T-helper 2 cell treated with Interferon-gamma antibody and Interleukin-4, amounts not matched to agents 100 ng/mL and 5 ng/mL, for 36 hours (primary cell): ENCODE results near the gene GALNT4. TPM values are rescaled to one million over a fixed set of nuclear protein-coding genes. Genes with fewer than 3 reads are reported as not detected.

Experiments used
- intact Hi-C: fragments of 100-400 bp; cut with micrococcal nuclease; formaldehyde crosslinking; loops from one replicate; pipeline ENCODE4 v1.15.1; 2023
- total RNA-seq: library from RNA; stranded (reverse); gene quantifications from 2 replicates; pipeline ENCODE4 v1.2.3, GENCODE V29; 2022

The GALNT4 gene
- total RNA-seq, 1 donor from 2014 or later: 15.4 TPM

DNA sequence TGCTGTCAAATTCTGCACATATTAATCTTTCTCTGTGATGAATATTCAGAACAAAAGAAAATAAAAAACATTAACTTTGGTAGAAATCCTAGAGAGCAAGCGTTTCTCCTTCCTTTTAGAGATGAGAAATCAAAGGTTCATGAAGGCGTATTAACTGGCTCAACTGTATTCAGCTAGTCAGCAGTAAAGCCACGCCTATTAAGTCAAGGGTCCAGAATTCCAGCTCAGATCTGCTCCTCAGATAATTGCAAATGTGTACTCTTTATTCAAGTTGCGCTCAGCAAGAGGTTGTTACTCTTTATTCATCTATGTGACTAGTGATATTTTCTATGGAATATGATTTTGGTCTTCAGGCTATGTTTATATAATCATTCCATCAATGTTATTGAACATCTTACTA is 14.3 kb upstream of the GALNT4 start:
- intact Hi-C loops: no loop called here

DNA sequence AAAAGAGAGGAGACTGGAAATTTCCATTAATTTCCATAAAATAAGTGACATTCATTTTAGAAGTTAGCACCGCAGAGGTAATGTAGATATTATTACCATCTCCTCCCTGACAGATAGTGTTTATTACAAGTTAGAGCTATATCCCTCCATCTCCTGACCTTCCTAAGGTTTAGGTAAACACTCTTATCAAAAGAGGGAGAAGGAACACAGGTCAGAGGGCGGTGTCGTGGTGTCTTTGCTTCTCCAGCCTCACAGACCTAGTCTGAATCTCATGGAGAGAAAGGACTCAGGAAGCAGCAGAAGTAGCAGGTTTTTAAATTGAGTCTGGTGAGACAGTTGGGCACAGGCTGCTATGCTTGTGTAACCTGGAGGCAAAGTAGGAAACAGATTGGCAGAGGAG is 12.8 kb upstream of the GALNT4 start:
- intact Hi-C loops: no loop called here

DNA sequence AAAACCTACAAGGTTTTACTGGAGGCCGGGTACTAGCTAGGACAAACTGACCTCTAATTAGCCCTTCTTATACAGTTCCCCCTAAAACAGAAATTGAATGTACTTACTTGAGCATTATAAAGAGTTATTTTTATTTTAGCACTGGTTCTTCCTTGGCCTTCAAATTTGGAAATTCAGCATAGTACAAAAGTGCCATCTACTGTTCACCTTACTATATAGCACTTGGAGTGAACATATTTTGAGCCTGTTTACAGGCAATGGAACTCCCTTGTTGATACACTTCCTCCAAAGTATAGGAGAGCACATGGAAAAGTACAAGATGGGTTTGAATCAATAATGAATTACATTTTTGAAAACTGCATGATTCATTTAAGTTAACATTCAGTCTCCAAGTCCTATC is 5.1 kb upstream of the GALNT4 start:
- intact Hi-C loops: loop anchor here (1.0 to 10.0 kb wide), 7 partner anchors 333 to 1492 kb away; partner anchors contain the start of genes CEP290 and TMTC3

- intact Hi-C loops: loop anchor here (5.0 to 10.0 kb wide), 4 partner anchors 334 to 1491 kb away; a partner anchor contains a TSS
Observed at GRCh38 chr12:89528434-89528833, 3.8 kb upstream of the GALNT4 start.

DNA sequence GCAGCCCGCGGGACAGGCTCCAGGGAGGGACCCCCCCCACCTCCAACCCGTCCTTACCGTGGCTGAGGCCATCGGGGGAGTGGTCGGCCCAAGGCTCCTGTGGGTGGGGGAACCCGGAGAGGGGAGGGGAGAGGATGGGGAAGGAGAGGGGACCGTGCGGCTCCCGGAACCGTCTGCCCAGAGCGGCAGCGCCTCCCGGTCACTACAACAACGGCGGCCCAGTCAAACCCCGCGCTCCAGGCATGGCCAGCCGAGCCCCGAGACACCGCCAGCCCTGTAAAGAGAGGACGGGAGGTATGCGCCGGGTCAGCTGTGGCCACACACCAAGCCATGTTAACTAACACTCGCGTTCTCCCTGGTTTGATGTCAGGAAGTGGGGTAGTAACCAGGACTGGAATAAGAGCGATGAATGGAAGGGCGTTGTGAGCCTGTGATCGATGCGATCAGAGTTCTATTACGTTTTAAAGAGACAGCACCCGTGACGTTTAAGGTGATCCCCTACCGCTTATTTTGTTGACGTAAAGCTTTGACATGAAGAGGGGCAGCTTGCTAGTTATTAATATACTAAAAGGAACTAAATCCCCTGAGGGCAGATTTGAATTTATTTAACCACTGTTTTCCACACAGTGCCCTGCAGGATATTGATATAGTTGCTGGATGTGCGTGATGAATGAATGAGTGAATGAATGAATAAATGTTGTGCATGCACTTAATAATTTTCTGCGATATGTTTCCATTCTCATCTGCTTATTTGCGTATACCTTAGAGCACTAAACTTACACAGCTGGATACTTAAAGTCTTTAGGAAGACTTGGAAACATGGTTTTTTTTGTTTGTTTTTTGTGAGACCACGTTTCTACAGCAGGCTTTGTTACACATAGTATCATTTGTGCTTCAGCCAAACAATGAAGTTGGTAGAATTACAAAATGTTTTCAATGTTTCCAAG is 1.5 kb upstream of the GALNT4 start, which contains the start of gene POC1B:
TSS of gene POC1B (minus strand) at position 224 of the 947 bp plus-strand sequence. CDS start at position 72, 152 bp downstream.
- intact Hi-C loops: loop anchor here (1.0 to 10.0 kb wide), 7 partner anchors 31 to 1489 kb away; a partner anchor contains a TSS

- intact Hi-C loops: loop anchor here (2.0 to 10.0 kb wide), 5 partner anchors 281 to 1488 kb away; a partner anchor contains a TSS
Observed at GRCh38 chr12:89525305-89525823, 768 bp upstream of the GALNT4 start.

- intact Hi-C loops: loop anchor here (1.0 to 10.0 kb wide), 6 partner anchors 54 to 1409 kb away; partner anchors contain the start of gene DUSP6
Observed at GRCh38 chr12:89523843-89524540, 604 bp downstream of the GALNT4 start.

DNA sequence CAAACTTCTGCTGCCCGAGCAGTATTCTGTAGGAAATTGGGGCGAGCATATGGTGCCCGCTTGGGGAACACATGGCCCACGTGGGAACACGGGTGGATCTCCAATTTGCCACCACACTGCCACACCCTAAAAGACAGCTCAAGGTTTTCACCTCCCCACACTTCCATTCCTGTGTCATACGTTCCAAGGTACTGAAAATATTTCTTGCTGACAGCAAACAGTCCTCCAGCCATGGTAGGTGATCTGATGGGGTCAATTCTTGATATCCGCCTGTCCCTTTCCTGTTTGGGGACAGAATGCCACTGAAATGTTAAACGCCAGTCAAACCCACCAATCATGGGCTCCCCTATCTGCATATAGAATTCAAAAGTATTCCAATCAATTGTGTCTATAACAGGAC is 1.2 kb downstream of the GALNT4 start:
- intact Hi-C loops: loop anchor here (10.0 kb wide), 1 partner anchor 1409 kb away; no protein-coding TSS in a partner anchor

- intact Hi-C loops: loop anchor here (10.0 kb wide), 1 partner anchor 1407 kb away; no protein-coding TSS in a partner anchor
Observed at GRCh38 chr12:89521364-89522223, 3.0 kb downstream of the GALNT4 start.

DNA sequence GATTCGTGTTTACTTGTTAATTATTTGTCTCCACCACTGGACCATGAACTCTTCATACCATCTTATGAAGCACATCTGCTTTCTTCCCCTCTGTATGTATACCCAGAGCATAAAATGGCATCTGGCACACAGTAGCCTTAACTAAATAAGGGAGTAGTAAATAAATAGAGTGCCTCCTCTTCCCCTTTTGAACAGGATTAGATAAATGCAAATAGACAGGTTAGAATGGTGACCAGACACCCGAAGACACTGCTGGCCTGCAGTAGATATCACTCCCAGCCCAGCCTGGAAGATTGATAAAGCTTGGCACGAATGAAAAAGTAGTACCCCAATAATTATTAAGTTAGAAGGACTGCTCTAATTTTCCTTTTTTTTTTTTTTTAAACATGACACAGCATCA is 6.9 kb downstream of the GALNT4 start:
- intact Hi-C loops: no loop called here

DNA sequence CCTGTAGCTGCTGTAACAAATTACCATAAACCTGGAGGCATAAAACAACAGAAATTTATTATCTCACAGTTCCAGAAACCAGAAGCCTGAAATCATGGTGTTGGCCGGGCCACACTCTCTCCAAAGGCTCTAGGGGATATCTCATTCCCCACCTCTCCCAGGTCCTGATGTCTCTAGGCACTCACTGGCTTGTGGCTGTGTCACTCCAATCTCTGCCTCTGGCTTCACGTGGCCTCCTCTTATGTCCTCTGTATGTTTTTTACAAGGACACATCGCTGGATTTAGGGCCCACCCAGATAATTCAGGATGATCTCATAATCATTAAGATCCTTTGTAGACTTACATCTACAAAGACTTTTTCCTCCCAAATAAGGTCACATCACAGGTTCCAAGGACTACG is 8.0 kb downstream of the GALNT4 start:
- intact Hi-C loops: no loop called here

DNA sequence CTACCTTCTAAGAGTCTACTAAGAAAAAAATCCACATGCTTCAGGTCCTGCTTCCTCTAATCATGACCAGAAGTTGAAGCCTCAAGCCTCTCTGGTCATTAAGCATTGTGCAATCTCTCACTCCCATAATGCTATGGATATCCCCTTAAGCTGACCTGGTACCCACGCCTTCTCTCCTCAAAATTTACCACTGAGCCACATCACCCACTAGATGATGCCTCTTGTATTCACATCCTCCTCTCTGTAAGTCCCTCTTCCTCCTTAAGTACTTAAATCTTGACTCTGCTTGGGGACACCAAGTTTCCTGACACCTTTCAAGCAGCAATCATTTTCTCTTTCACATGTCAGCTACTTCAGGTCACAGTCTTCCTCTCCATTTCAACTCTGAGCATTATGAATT is 9.8 kb downstream of the GALNT4 start:
- intact Hi-C loops: no loop called here

DNA sequence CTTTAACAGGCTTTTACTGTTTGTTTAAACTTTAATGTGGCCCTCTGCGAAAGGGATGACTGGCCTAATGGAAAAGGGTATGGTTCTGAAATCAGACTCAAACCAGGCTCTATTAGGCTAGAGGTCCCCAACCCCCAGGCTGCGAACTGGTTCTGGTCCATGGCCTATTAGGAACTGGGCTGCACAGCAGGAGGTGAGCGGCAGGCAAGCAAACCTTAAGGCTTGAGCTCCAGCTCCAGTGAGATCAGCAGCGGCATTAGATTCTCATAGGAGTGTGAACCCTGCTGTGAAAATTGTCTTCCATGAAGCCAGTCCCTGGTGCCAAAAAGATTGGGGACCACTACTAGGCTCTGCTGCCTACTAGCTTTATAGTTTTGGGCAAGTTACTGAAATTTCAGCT is 11.1 kb downstream of the GALNT4 start:
- intact Hi-C loops: no loop called here

DNA sequence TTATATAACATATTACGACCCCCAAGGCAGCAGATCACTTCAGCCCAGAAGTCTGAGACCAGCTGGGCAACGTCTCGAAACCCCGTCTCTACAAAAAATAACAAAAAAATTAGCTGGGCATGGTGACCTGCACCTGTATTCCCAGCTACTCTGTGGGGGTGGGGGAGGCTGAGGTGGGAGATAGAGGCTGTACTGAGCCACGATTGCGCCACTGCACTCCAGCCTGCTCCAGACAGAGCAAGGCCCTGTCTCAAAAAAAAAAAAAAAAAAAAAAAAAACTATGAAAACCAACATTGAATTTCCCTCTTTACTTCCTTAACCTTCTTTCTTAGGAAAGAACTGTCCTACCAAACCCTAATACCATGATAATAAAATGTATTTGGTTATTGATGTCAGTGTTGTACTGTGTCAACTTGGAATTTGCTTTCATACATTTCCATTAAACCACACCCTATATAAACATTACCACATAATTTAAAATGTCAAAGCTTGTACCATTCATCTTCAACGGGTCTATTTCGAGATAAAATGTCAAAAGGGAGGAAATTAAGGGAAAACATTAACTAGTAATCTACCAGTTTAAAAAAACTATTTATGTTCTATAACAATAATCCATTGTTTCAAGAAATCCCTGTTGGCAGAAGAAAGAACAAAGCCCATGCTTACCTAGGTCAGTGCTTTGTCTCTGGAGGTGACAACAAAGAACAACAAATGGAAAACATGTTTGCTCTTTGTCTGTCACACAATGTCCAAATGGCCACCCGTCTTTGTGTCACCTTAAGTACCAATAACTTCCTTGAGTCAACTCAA is 17.4 kb downstream of the GALNT4 start:
- intact Hi-C loops: no loop called here

GRCh38 chr12:89506050-89506449 is 18.5 kb downstream of the GALNT4 start:
- intact Hi-C loops: no loop called here

- intact Hi-C loops: no loop called here
Observed at GRCh38 chr12:89504560-89505346, 19.8 kb downstream of the GALNT4 start.

- intact Hi-C loops: no loop called here
Observed at GRCh38 chr12:89501793-89502192, 22.8 kb downstream of the GALNT4 start.

DNA sequence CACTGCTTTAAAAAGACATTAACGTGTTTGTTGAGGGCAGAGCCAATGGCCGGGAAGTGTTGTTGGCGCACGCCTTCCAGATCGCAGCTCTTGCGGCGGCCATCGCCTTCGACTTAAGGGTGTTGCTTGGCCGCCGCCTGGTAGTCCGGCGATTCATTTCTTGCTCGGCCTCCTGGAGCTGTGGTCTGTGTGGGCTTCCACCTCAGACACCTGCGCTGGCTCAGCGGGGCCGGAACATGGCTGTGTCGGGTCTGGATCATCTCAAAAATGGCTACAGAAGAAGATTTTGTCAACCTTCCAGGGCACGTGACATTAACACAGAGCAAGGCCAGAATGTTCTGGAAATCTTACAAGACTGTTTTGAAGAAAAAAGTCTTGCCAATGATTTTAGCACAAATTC is 24.7 kb downstream of the GALNT4 start:
- intact Hi-C loops: no loop called here

DNA sequence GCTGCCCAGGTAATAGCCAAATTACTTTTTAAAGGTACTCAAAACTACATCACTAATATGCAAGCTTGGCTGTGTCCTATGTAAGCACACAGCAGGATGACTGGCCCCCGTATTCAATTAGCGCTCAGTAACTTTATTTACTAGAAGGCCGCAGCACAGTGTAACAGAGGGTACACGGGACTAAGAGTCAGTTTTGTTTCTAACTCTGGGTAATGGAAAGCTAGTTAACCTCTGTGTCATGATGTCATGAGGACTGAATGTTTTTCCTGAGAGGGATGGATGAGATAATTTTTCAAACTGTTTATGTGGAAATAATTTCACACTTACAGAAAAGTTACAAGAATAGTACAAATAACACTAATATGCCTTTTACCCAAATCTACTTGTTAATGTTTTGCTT is 27.1 kb downstream of the GALNT4 start:
- intact Hi-C loops: no loop called here
